Mesenchymal stem cell (in vitro differentiated cells and primary cell): ENCODE data around the gene RMDN2.
A peak's percentile ranks its signal among the peaks of the same experiment; 100 is the strongest.

Experiments
- DNase-seq: peaks from one replicate; pipeline ENCODE4 v3.0.0-alpha.2; 2013
- H2AFZ ChIP-seq: one replicate; pipeline ENCODE4 v1.6.1; 2013; ENCODE audit warnings: low read depth, mild to moderate bottlenecking, control low read depth, inconsistent platforms, low read length, moderate library complexity
- H2AK5ac ChIP-seq: 2 replicates; pipeline ENCODE4 v1.6.1; 2013; ENCODE audit warnings: low read length, moderate library complexity, mild to moderate bottlenecking, inconsistent platforms; ENCODE audit not compliant: severe bottlenecking
- H2BK120ac ChIP-seq: one replicate; pipeline ENCODE4 v1.6.1; 2013; ENCODE audit warnings: low read depth, mild to moderate bottlenecking, inconsistent platforms, low read length, moderate library complexity
- H2BK12ac ChIP-seq, 2 experiments: one replicate each; pipeline ENCODE4 v1.6.1; 2013; ENCODE audit warnings: inconsistent platforms in 2 of 2, low read length in 2 of 2, mild to moderate bottlenecking in 2 of 2, moderate library complexity in 2 of 2, control low read depth in 1 of 2
- H2BK15ac ChIP-seq: one replicate; pipeline ENCODE4 v1.6.1; 2013; ENCODE audit warnings: mild to moderate bottlenecking, low read depth, inconsistent platforms; ENCODE audit not compliant: poor library complexity, severe bottlenecking
- H2BK5ac ChIP-seq: 2 replicates; pipeline ENCODE4 v1.6.1; 2013; ENCODE audit warnings: low read depth, mild to moderate bottlenecking, low read length, control low read depth, inconsistent platforms; ENCODE audit not compliant: poor library complexity, severe bottlenecking
- H3K14ac ChIP-seq, 2 experiments: one replicate each; pipeline ENCODE4 v1.6.1; 2013; ENCODE audit warnings: inconsistent platforms in 2 of 2, low read length in 2 of 2, control low read depth in 1 of 2, mild to moderate bottlenecking in 1 of 2, moderate library complexity in 1 of 2
- H3K18ac ChIP-seq, 2 experiments: one replicate each; pipeline ENCODE4 v1.6.1; 2013; ENCODE audit warnings: inconsistent platforms in 2 of 2, low read length in 2 of 2, control low read depth in 1 of 2, low read depth in 1 of 2, mild to moderate bottlenecking in 1 of 2
- H3K23ac ChIP-seq, 2 experiments: one replicate each; pipeline ENCODE4 v1.6.1; 2013; ENCODE audit warnings: inconsistent platforms in 2 of 2, low read length in 2 of 2, mild to moderate bottlenecking in 2 of 2, moderate library complexity in 2 of 2, control low read depth in 1 of 2
- H3K27ac ChIP-seq: 2 replicates; pipeline ENCODE4 v1.5.1; 2013; ENCODE audit warnings: mild to moderate bottlenecking, moderate library complexity, low read length, control low read depth, inconsistent platforms; ENCODE audit not compliant: poor library complexity, severe bottlenecking
- H3K27me3 ChIP-seq, 2 experiments: 2 replicates each; pipeline versions ENCODE4 v1.6.1 to v1.7.0; 2013; ENCODE audit warnings: low read length in 2 of 2, mild to moderate bottlenecking in 2 of 2, moderate library complexity in 2 of 2, control low read depth in 1 of 2, inconsistent platforms in 1 of 2; ENCODE audit not compliant: control insufficient read depth in 1 of 2, insufficient read depth in 1 of 2
- H3K36me3 ChIP-seq, 2 experiments: 2 replicates each; pipeline versions ENCODE4 v1.6.1 to v1.7.0; 2013; ENCODE audit warnings: low read length in 2 of 2, control low read depth in 1 of 2, inconsistent platforms in 1 of 2, low read depth in 1 of 2, mild to moderate bottlenecking in 1 of 2; ENCODE audit not compliant: insufficient read depth in 2 of 2, control insufficient read depth in 1 of 2
- H3K4ac ChIP-seq, 2 experiments: one replicate each; pipeline ENCODE4 v1.6.1; 2013; ENCODE audit warnings: inconsistent platforms in 2 of 2, low read length in 2 of 2, mild to moderate bottlenecking in 2 of 2, moderate library complexity in 2 of 2, control low read depth in 1 of 2, low read depth in 1 of 2
- H3K4me1 ChIP-seq: 2 replicates; pipeline ENCODE4 v1.6.1; 2013; ENCODE audit warnings: low read depth, low read length, control low read depth; ENCODE audit not compliant: control insufficient read depth, insufficient read depth
- H3K4me2 ChIP-seq: 2 replicates; pipeline ENCODE4 v1.6.1; 2013; ENCODE audit warnings: low read length, mild to moderate bottlenecking, inconsistent platforms; ENCODE audit not compliant: poor library complexity, severe bottlenecking
- H3K4me3 ChIP-seq, 2 experiments: 2 replicates each; pipeline versions ENCODE4 v1.5.1 to v1.7.0; 2013; ENCODE audit warnings: low read length in 2 of 2, mild to moderate bottlenecking in 2 of 2, control low read depth in 1 of 2, low read depth in 1 of 2; ENCODE audit not compliant: insufficient read depth in 1 of 2
- H3K79me1 ChIP-seq: replicated peaks from 2 replicates; pipeline ENCODE4 v1.6.1; 2013; ENCODE audit warnings: mild to moderate bottlenecking, control low read depth, low read length, inconsistent platforms; ENCODE audit not compliant: poor library complexity, severe bottlenecking
- H3K9ac ChIP-seq: 2 replicates; pipeline ENCODE4 v1.7.0; 2013; ENCODE audit warnings: mild to moderate bottlenecking, low read length, moderate library complexity
- H3K9me3 ChIP-seq: 2 replicates; pipeline ENCODE4 v1.7.0; 2013; ENCODE audit warnings: mild to moderate bottlenecking, low read length; ENCODE audit not compliant: control insufficient read depth
- H4K8ac ChIP-seq: one replicate; pipeline ENCODE4 v1.6.1; 2013; ENCODE audit warnings: inconsistent platforms, mild to moderate bottlenecking, low read length, moderate library complexity
- H4K91ac ChIP-seq: one replicate; pipeline ENCODE4 v1.6.1; 2013; ENCODE audit warnings: mild to moderate bottlenecking, low read length, inconsistent platforms
- WGBS: methylation state at CpG from one replicate; pipeline ENCODE4 v1.1.7; 2013; ENCODE audit warnings: mixed read lengths; 5-methylcytosine and 5-hydroxymethylcytosine counted together

The RMDN2 gene

DNA sequence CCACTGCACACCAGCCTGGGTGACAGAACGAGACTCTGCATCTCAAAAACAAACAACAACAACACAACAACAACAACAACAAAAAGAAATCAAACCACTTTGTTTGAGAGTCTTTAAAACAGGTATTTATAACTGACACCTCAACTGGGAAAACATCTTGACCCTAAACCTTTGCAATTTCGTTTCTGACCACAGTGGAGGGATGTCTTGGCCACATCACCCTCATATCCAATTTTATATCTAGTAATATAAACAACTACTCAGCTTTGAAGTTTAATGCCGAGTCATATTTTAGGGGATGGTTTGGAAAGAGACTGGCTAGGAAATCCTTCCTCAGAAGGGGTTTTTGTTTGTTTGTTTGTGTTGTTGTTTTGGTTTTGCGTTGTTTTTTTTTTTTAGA lies 37.8 kb upstream of the RMDN2 start:
- no peak overlapping the region for H4K8ac ChIP-seq
- H3K4me3 ChIP-seq, result no peak overlapping the region

DNA sequence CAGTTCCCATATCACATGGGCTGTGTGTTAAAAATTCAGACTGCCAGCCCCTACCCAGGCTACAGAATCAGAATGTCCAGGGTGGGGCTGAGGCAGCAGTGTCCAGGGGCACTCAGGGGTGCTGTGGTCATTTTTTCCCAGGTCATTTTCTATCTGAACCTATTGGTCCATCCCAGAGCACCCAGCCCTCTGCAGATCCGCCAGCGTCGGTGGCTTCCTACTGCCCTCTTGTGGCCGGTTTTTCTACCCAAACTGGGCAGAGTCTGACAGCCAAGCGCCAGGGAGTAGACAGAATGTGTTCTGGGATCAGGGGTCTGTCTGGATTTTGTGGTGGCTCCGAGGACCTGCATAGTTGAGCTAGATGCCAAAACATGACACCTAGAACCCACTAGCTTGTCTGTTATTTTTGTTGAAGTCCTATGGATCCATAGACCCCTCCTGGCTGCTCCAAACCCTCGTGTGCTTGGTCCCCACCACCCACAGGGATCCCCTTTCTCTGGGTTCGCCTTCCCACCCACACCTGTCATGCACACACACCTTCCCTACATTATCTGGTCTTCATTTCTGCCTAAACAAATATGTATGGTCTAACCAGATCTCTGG lies 34.1 kb upstream of the RMDN2 start:
- Histone ChIP-seq H2AFZ (no peak overlapping the region), H3K9me3 (no peaks in the 10 kb centered on the region), H3K4ac (peak overlapping the region in 1 of 2 experiments; percentile 29), H4K8ac (no peak overlapping the region), H3K4me2 (no peak overlapping the region), H2BK15ac (no peak overlapping the region), H3K14ac (no peak overlapping the region), H3K9ac (no peak overlapping the region), H3K23ac (no peak overlapping the region), H3K27me3 (peaks cover 0 to 3% of the 10 kb centered on the region in 2 experiments), H3K27ac (no peak overlapping the region), H3K36me3 (no peaks in the 10 kb centered on the region), H3K4me3 (no peak overlapping the region), H2BK12ac (no peak overlapping the region), H2AK5ac (no peak overlapping the region), H3K79me1 (no peaks in the 10 kb centered on the region), H3K4me1 (peaks cover 3% of the 10 kb centered on the region), H2BK5ac (no peak overlapping the region), H3K18ac (no peak overlapping the region), H4K91ac (no peak overlapping the region), H2BK120ac (no peak overlapping the region)
- 35% methylated on average over 8 of the region's 8 CpGs for WGBS
- peak; percentile 73 for DNase-seq

More for the DNA sequence above, 37.8 kb upstream of the RMDN2 start:
- Histone ChIP-seq H3K18ac (no peak overlapping the region), H2BK15ac (no peak overlapping the region), H3K79me1 (no peaks in the 10 kb centered on the region), H3K4me2 (no peak overlapping the region), H4K91ac (no peak overlapping the region), H2BK5ac (no peak overlapping the region), H3K27ac (no peak overlapping the region), H3K23ac (no peak overlapping the region), H3K9ac (no peak overlapping the region), H2BK120ac (no peak overlapping the region), H3K4ac (no peak overlapping the region), H3K14ac (no peak overlapping the region), H3K27me3 (peaks cover 5 to 14% of the 10 kb centered on the region in 2 experiments), H2AK5ac (no peak overlapping the region), H2BK12ac (no peak overlapping the region), H3K36me3 (no peaks in the 10 kb centered on the region), H3K9me3 (no peaks in the 10 kb centered on the region), H2AFZ (no peak overlapping the region), H3K4me1 (peaks cover 3% of the 10 kb centered on the region)
- DNase-seq, result no peak
- 83% methylated on average over 3 of the region's 4 CpGs for WGBS

DNA sequence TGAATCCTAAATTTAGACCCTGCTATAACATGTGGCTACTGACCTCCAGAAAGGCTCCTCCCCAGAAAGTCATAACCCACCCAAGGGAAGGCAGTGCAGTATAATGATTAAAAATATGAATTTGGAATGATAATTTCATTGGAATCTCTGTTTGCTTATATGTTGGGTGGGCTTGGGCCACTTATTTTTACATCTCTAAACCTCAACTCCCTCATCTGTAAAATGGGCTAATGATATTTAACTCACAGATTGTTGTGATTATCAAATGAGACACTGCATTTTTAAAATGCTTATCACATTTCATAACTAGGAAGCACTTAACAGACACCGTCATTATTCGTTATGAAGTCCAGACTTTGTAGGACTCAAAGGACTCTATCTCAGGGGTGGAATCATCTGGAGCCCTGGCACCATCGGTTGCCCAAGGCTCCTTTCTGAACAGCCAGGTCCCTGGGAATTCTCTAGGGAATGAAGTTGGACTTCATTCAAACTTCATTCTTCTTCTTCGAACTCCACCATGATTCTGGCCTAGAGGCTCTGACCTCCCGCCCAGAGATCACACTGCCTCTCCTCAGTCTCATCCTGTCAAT lies 33.1 kb upstream of the RMDN2 start:
- 78% methylated on average over 5 of the region's 5 CpGs for WGBS
- Histone ChIP-seq H2BK15ac (no peak overlapping the region), H2BK12ac (no peak overlapping the region), H3K36me3 (no peaks in the 10 kb centered on the region), H3K14ac (no peak overlapping the region), H3K27ac (no peak overlapping the region), H2BK120ac (no peak overlapping the region), H3K9ac (no peak overlapping the region), H2BK5ac (no peak overlapping the region), H3K4me2 (no peak overlapping the region), H3K4me1 (peaks cover 3% of the 10 kb centered on the region), H3K4ac (no peak overlapping the region), H3K9me3 (no peaks in the 10 kb centered on the region), H4K91ac (peak overlapping the region; percentile 35), H3K18ac (no peak overlapping the region), H3K79me1 (no peaks in the 10 kb centered on the region), H3K4me3 (no peak overlapping the region), H3K23ac (no peak overlapping the region), H2AFZ (no peak overlapping the region), H3K27me3 (no peaks in the 10 kb centered on the region), H2AK5ac (no peak overlapping the region), H4K8ac (no peak overlapping the region)
- no peak for DNase-seq

DNA sequence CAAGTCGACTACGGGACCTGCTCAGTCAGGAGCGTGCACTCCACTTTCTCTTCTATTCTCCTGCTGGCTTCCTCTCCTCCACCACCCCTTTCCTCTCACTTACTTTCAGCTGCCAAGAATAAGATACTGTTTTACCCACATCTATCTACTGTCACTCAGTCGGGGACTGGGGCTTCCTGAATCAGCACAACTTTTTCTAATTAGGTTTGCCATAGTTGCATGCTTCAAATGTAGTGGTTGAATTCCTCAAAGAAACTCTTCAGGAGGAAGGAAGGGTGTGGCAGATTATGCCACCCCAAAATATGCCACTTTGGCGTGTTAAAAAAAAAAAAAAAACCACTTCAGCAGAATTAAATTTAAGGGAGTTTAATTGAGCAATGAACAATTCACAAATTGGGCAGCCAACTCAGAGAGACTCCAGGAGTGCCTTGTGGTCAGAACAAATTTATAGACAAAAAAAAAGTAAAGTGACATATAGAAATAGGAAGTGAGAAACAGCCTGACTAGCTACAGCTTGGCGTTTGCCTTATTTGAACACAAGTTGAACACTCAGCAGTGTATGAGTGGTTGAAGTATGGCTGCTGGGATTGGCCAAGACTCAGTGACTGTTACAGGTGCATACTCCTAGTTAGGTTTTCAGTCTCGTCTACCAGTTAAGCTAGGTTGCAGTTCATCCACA lies 32.5 kb upstream of the RMDN2 start:
- H3K4me2 ChIP-seq, result no peak overlapping the region
- no peak overlapping the region for H3K23ac ChIP-seq
- H2BK12ac ChIP-seq, result no peak overlapping the region
- no peak overlapping the region for H3K9ac ChIP-seq
- no peak overlapping the region for H3K4ac ChIP-seq
- DNase-seq, result no peak
- no peak overlapping the region for H2AFZ ChIP-seq
- no peaks in the 10 kb centered on the region for H3K79me1 ChIP-seq
- H4K8ac ChIP-seq, result no peak overlapping the region
- H3K4me1 ChIP-seq, result peaks cover 3% of the 10 kb centered on the region
- peak overlapping the region; percentile 35 for H4K91ac ChIP-seq
- no peak overlapping the region for H3K18ac ChIP-seq
- no peak overlapping the region for H3K14ac ChIP-seq
- no peak overlapping the region for H2BK15ac ChIP-seq
- no peaks in the 10 kb centered on the region for H3K36me3 ChIP-seq
- 71% methylated on average over 6 of the region's 7 CpGs for WGBS
- H3K4me3 ChIP-seq, result no peak overlapping the region
- no peak overlapping the region for H2BK5ac ChIP-seq
- H3K9me3 ChIP-seq, result no peaks in the 10 kb centered on the region
- H2BK120ac ChIP-seq, result no peak overlapping the region
- H3K27ac ChIP-seq, result no peak overlapping the region
- no peak overlapping the region for H2AK5ac ChIP-seq
- H3K27me3 ChIP-seq, result no peaks in the 10 kb centered on the region
